ENCODE data around the gene MRPL54.

GRCh38 chr19:3782903-3783302 lies 20.4 kb downstream of the MRPL54 start:
- TF ChIP-seq CTCF (conservative IDR thresholded peaks at IDR 0.05; ENCODE audit: low read depth in 2 of 2), result no peak
- no peak for TF ChIP-seq EZH2 (IDR thresholded peaks at IDR 0.05; ENCODE audit: low read depth, unreplicated experiment)
- TF ChIP-seq POLR2AphosphoS5 (IDR thresholded peaks at IDR 0.05; ENCODE audit: low read depth), result no peak
- TF ChIP-seq ZNF114 (CRISPR knock-in tag; IDR thresholded peaks at IDR 0.05), result no peak
- no peak for TF ChIP-seq EZH2phosphoT487 (IDR thresholded peaks at IDR 0.05; ENCODE audit: unreplicated experiment)
- no peak for TF ChIP-seq CREB1 (CRISPR knock-in tag; IDR thresholded peaks at IDR 0.05; ENCODE audit: low read depth)
- TF ChIP-seq STAT1 (IDR thresholded peaks at IDR 0.05; ENCODE audit: unreplicated experiment), result no peak
- TF ChIP-seq, protein P1, sequence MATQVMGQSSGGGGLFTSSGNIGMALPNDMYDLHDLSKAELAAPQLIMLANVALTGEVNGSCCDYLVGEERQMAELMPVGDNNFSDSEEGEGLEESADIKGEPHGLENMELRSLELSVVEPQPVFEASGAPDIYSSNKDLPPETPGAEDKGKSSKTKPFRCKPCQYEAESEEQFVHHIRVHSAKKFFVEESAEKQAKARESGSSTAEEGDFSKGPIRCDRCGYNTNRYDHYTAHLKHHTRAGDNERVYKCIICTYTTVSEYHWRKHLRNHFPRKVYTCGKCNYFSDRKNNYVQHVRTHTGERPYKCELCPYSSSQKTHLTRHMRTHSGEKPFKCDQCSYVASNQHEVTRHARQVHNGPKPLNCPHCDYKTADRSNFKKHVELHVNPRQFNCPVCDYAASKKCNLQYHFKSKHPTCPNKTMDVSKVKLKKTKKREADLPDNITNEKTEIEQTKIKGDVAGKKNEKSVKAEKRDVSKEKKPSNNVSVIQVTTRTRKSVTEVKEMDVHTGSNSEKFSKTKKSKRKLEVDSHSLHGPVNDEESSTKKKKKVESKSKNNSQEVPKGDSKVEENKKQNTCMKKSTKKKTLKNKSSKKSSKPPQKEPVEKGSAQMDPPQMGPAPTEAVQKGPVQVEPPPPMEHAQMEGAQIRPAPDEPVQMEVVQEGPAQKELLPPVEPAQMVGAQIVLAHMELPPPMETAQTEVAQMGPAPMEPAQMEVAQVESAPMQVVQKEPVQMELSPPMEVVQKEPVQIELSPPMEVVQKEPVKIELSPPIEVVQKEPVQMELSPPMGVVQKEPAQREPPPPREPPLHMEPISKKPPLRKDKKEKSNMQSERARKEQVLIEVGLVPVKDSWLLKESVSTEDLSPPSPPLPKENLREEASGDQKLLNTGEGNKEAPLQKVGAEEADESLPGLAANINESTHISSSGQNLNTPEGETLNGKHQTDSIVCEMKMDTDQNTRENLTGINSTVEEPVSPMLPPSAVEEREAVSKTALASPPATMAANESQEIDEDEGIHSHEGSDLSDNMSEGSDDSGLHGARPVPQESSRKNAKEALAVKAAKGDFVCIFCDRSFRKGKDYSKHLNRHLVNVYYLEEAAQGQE (IDR thresholded peaks at IDR 0.05; ENCODE audit: unreplicated experiment), result no peak
- TF ChIP-seq NANOG (IDR thresholded peaks at IDR 0.05; ENCODE audit: borderline replicate concordance), result no peak
- TF ChIP-seq, protein P2, sequence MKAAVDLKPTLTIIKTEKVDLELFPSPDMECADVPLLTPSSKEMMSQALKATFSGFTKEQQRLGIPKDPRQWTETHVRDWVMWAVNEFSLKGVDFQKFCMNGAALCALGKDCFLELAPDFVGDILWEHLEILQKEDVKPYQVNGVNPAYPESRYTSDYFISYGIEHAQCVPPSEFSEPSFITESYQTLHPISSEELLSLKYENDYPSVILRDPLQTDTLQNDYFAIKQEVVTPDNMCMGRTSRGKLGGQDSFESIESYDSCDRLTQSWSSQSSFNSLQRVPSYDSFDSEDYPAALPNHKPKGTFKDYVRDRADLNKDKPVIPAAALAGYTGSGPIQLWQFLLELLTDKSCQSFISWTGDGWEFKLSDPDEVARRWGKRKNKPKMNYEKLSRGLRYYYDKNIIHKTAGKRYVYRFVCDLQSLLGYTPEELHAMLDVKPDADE (IDR thresholded peaks at IDR 0.05), result no peak
